Ishikawa (cell line): ENCODE measurements around the gene NME7.
A peak's percentile ranks its signal among the peaks of the same experiment; 100 is the strongest.

ENCODE experiments used
- CEBPB ChIP-seq: IDR thresholded peaks from 2 replicates; pipeline ENCODE4 v1.6.1; 2012
- CREB1 ChIP-seq: IDR thresholded peaks from 2 replicates; pipeline ENCODE4 v1.6.1; 2012; ENCODE audit warnings: low read depth
- EGR1 ChIP-seq: IDR thresholded peaks from 2 replicates; pipeline ENCODE4 v1.6.1; 2012
- EP300 ChIP-seq: IDR thresholded peaks from 2 replicates; pipeline ENCODE4 v1.6.1; 2012; ENCODE audit warnings: borderline replicate concordance
- FOXM1 ChIP-seq: IDR thresholded peaks from 2 replicates; pipeline ENCODE4 v1.6.1; 2012; ENCODE audit warnings: low read depth, borderline replicate concordance
- MAX ChIP-seq: IDR thresholded peaks from 2 replicates; pipeline ENCODE4 v1.6.1; 2012
- NFIC ChIP-seq: IDR thresholded peaks from 2 replicates; pipeline ENCODE4 v1.6.1; 2012
- RAD21 ChIP-seq: IDR thresholded peaks from 2 replicates; pipeline ENCODE4 v1.6.1; 2012; ENCODE audit warnings: low read depth
- REST ChIP-seq: IDR thresholded peaks from 2 replicates; pipeline ENCODE4 v1.6.1; 2012; ENCODE audit warnings: low read depth, mild to moderate bottlenecking
- TAF1 ChIP-seq: IDR thresholded peaks from 2 replicates; pipeline ENCODE4 v1.6.1; 2012; ENCODE audit warnings: low read depth, mild to moderate bottlenecking
- TCF12 ChIP-seq: IDR thresholded peaks from 2 replicates; pipeline ENCODE4 v1.6.1; 2012; ENCODE audit warnings: low read depth
- TEAD4 ChIP-seq: IDR thresholded peaks from 2 replicates; pipeline ENCODE4 v1.6.1; 2012
- USF1 ChIP-seq: IDR thresholded peaks from 2 replicates; pipeline ENCODE4 v1.6.1; 2012
- YY1 ChIP-seq: IDR thresholded peaks from 2 replicates; pipeline ENCODE4 v1.6.1; 2012; ENCODE audit warnings: low read depth
- ZBTB7A ChIP-seq: IDR thresholded peaks from 2 replicates; pipeline ENCODE4 v1.6.1; 2012; ENCODE audit warnings: low read depth

The NME7 gene

GRCh38 chr1:169271098-169271497 lies 96.5 kb downstream of the NME7 start:
- TF ChIP-seq RAD21 (peak; percentile 21; the same call in 1 of the 2 replicates), TAF1 (no peak), EGR1 (no peak), NFIC (no peak)

- TF ChIP-seq NFIC, result no peak
- no peak for TF ChIP-seq CREB1
- TF ChIP-seq TCF12, result no peak
- no peak for TF ChIP-seq REST
- TF ChIP-seq CEBPB, result no peak
- TF ChIP-seq USF1, result no peak
- no peak for TF ChIP-seq FOXM1
- no peak for TF ChIP-seq MAX
Observed at GRCh38 chr1:169266133-169266532, 101.5 kb downstream of the NME7 start.

GRCh38 chr1:169263059-169263458 lies 104.5 kb downstream of the NME7 start:
- TF ChIP-seq REST (no peak), ZBTB7A (no peak), TEAD4 (no peak), USF1 (no peak), MAX (no peak), YY1 (no peak), TAF1 (no peak), CEBPB (no peak), EP300 (no peak), EGR1 (no peak), TCF12 (no peak), CREB1 (no peak), FOXM1 (no peak), NFIC (no peak), RAD21 (no peak)

GRCh38 chr1:169261884-169262283 lies 105.7 kb downstream of the NME7 start:
- TF ChIP-seq ZBTB7A (no peak), TCF12 (no peak), EGR1 (no peak), TAF1 (no peak), NFIC (no peak), USF1 (no peak), FOXM1 (no peak), YY1 (no peak), CEBPB (no peak), RAD21 (no peak), MAX (no peak), REST (no peak), EP300 (no peak), CREB1 (no peak), TEAD4 (no peak)
